GM23248 (cell line): ENCODE results near the gene ASB10. TPM values are rescaled to one million over a fixed set of nuclear protein-coding genes. Genes with fewer than 3 reads are reported as not detected.

ENCODE experiments used
- DNase-seq: peaks from one replicate; pipeline ENCODE4 v3.0.0-alpha.2; 2015
- H2AFZ ChIP-seq: fragments of 200-600 bp; sonication (generic); 2 replicates; pipeline ENCODE4 v1.6.1; 2016; ENCODE audit warnings: antibody characterized with exemption
- H3F3A ChIP-seq: fragments of 200-600 bp; sonication (generic); 2 replicates; pipeline ENCODE4 v1.6.1; 2016; ENCODE audit warnings: mild to moderate bottlenecking, antibody characterized with exemption, mixed run types; ENCODE audit not compliant: insufficient read depth
- H3K27ac ChIP-seq: fragments of 200-600 bp; sonication (generic); 2 replicates; pipeline ENCODE4 v1.5.1; 2016; ENCODE audit warnings: mild to moderate bottlenecking
- H3K27me3 ChIP-seq: fragments of 200-600 bp; sonication (generic); replicated peaks from 2 replicates; pipeline ENCODE4 v1.6.1; 2016; ENCODE audit warnings: mild to moderate bottlenecking; ENCODE audit not compliant: insufficient read depth
- H3K36me3 ChIP-seq: fragments of 200-600 bp; sonication (generic); 2 replicates; pipeline ENCODE4 v1.6.1; 2016; ENCODE audit warnings: low read depth, mild to moderate bottlenecking
- H3K4me1 ChIP-seq: fragments of 200-600 bp; sonication (generic); 2 replicates; pipeline ENCODE4 v1.6.1; 2016; ENCODE audit warnings: mild to moderate bottlenecking; ENCODE audit not compliant: insufficient read depth
- H3K4me2 ChIP-seq: fragments of 200-600 bp; sonication (generic); one replicate; pipeline ENCODE4 v1.6.1; 2016; ENCODE audit warnings: mild to moderate bottlenecking; ENCODE audit not compliant: unreplicated experiment
- H3K4me3 ChIP-seq: fragments of 200-600 bp; sonication (generic); 2 replicates; pipeline ENCODE4 v1.5.1; 2016; ENCODE audit warnings: mild to moderate bottlenecking
- H3K79me2 ChIP-seq: fragments of 200-600 bp; sonication (generic); 2 replicates; pipeline ENCODE4 v1.6.1; 2016; ENCODE audit warnings: mild to moderate bottlenecking; ENCODE audit not compliant: insufficient read depth
- H3K9ac ChIP-seq: fragments of 200-600 bp; sonication (generic); 2 replicates; pipeline ENCODE4 v1.6.1; 2016; ENCODE audit warnings: mild to moderate bottlenecking
- H3K9me2 ChIP-seq: fragments of 200-600 bp; sonication (generic); 2 replicates; pipeline ENCODE4 v1.6.1; 2016; ENCODE audit warnings: mixed run types, mild to moderate bottlenecking, moderate library complexity; ENCODE audit not compliant: insufficient read depth
- H3K9me3 ChIP-seq: fragments of 200-600 bp; sonication (generic); one replicate; pipeline ENCODE4 v1.6.1; 2017; ENCODE audit warnings: low read depth
- H4K20me1 ChIP-seq: fragments of 200-600 bp; sonication (generic); 2 replicates; pipeline ENCODE4 v1.6.0; 2016; ENCODE audit not compliant: insufficient read depth
- EZH2 ChIP-seq: fragments of 200-600 bp; sonication (generic); IDR thresholded peaks from 2 replicates; pipeline ENCODE4 v1.6.1; 2018; ENCODE audit warnings: antibody characterized with exemption, mild to moderate bottlenecking; ENCODE audit not compliant: insufficient read depth, poor library complexity, severe bottlenecking
- EZH2phosphoT487 ChIP-seq: fragments of 200-600 bp; sonication (generic); IDR thresholded peaks from 2 replicates; pipeline ENCODE4 v1.6.1; 2018; ENCODE audit warnings: antibody characterized with exemption, moderate library complexity, mild to moderate bottlenecking, low read depth; ENCODE audit not compliant: insufficient read depth
- WGBS, 2 experiments: methylation state at CpG; one replicate each; pipeline ENCODE4 v1.1.6; 2015 to 2017; ENCODE audit warnings: low lambda C conversion rate in 2 of 2, low coverage in 1 of 2; ENCODE audit errors: missing lambda C conversion rate in 2 of 2; 5-methylcytosine and 5-hydroxymethylcytosine counted together
- in situ Hi-C: fragments of 300-500 bp; cut with MboI; formaldehyde crosslinking; loops from 2 replicates; pipeline ENCODE4 v1.15.0; 2020
- polyA plus RNA-seq: library from polyadenylated mRNA; unstranded; fragments of >200 nt; fragmentation: Nextera tagmentation; extraction: Ambion mirVana; gene quantifications from 2 replicates; pipeline ENCODE4 v1.2.1, GENCODE V29; 2016
- total RNA-seq: library from RNA; depleted of rRNA; stranded (reverse); fragments of >200 nt; shearing (Covaris generic); gene quantifications from 2 replicates; pipeline ENCODE4 v1.2.3, GENCODE V29; 2014

The ASB10 gene
- total and polyA plus RNA-seq, 2 experiments from 2014 or later: not detected

GRCh38 chr7:151207804-151208203, 20.8 kb upstream of the ASB10 start:
- H3K79me2 ChIP-seq: no peaks in the 10 kb centered on the region

GRCh38 chr7:151207315-151207714, 20.3 kb upstream of the ASB10 start:
- TF ChIP-seq EZH2: no peak
- no peak for TF ChIP-seq EZH2phosphoT487
- H3K9me3 ChIP-seq: no peaks in the 10 kb centered on the region
- H2AFZ ChIP-seq: no peak overlapping the region
- peaks cover 18% of the 10 kb centered on the region for H3K27me3 ChIP-seq
- 61 to 63% methylated on average over 9 of the region's 9 CpGs for WGBS, 2 experiments
- H3K36me3 ChIP-seq: no peaks in the 10 kb centered on the region
- peaks cover 5% of the 10 kb centered on the region; the same call in 1 of the 2 replicates for H3F3A ChIP-seq
- no peaks in the 10 kb centered on the region for H4K20me1 ChIP-seq
- no peaks in the 10 kb centered on the region for H3K79me2 ChIP-seq
- no peak overlapping the region for H3K4me2 ChIP-seq
- H3K9me2 ChIP-seq: no peaks in the 10 kb centered on the region
- H3K4me3 ChIP-seq: no peak overlapping the region
- H3K4me1 ChIP-seq: no peaks in the 10 kb centered on the region
- no peak overlapping the region for H3K27ac ChIP-seq
- in situ Hi-C loops: no loop called here
- no peak overlapping the region for H3K9ac ChIP-seq
- no peak for DNase-seq

More at GRCh38 chr7:151207804-151208203, 20.8 kb upstream of the ASB10 start:
- H3K27ac ChIP-seq: no peak overlapping the region
- in situ Hi-C loops: no loop called here
- H3F3A ChIP-seq: peaks cover 5% of the 10 kb centered on the region; the same call in 1 of the 2 replicates
- no peak for DNase-seq
- H4K20me1 ChIP-seq: no peaks in the 10 kb centered on the region
- H3K4me1 ChIP-seq: no peaks in the 10 kb centered on the region
- H3K9me2 ChIP-seq: no peaks in the 10 kb centered on the region
- no peak overlapping the region for H3K9ac ChIP-seq
- TF ChIP-seq EZH2 (no peak), EZH2phosphoT487 (no peak)
- 44 to 47% methylated on average over 12 of the region's 12 CpGs for WGBS, 2 experiments
- H2AFZ ChIP-seq: no peak overlapping the region
- no peak overlapping the region for H3K4me3 ChIP-seq
- peaks cover 14% of the 10 kb centered on the region for H3K27me3 ChIP-seq
- H3K36me3 ChIP-seq: no peaks in the 10 kb centered on the region
- no peaks in the 10 kb centered on the region for H3K9me3 ChIP-seq
- no peak overlapping the region for H3K4me2 ChIP-seq

GRCh38 chr7:151206914-151207313, 19.9 kb upstream of the ASB10 start:
- Histone ChIP-seq H4K20me1 (no peaks in the 10 kb centered on the region), H3K4me1 (no peaks in the 10 kb centered on the region), H3K9me2 (no peaks in the 10 kb centered on the region), H3K9ac (no peak overlapping the region), H2AFZ (no peak overlapping the region), H3K79me2 (no peaks in the 10 kb centered on the region), H3K4me2 (no peak overlapping the region), H3K27me3 (peaks cover 22% of the 10 kb centered on the region), H3K27ac (no peak overlapping the region), H3K36me3 (no peaks in the 10 kb centered on the region), H3F3A (peaks cover 5% of the 10 kb centered on the region; the same call in 1 of the 2 replicates), H3K4me3 (no peak overlapping the region), H3K9me3 (no peaks in the 10 kb centered on the region)
- no peak for DNase-seq
- TF ChIP-seq EZH2phosphoT487: no peak
- TF ChIP-seq EZH2: no peak
- WGBS, 2 experiments: 46 to 53% methylated on average over 9 of the region's 9 CpGs
- in situ Hi-C loops: no loop called here

GRCh38 chr7:151205730-151206129, 18.7 kb upstream of the ASB10 start:
- no peak overlapping the region for H2AFZ ChIP-seq
- no peaks in the 10 kb centered on the region for H3F3A ChIP-seq
- H3K27ac ChIP-seq: no peak overlapping the region
- no peak overlapping the region for H3K4me2 ChIP-seq
- H3K9me2 ChIP-seq: no peaks in the 10 kb centered on the region
- TF ChIP-seq EZH2: no peak
- TF ChIP-seq EZH2phosphoT487: no peak
- H3K9ac ChIP-seq: no peak overlapping the region
- no peaks in the 10 kb centered on the region for H3K4me1 ChIP-seq
- no peaks in the 10 kb centered on the region for H4K20me1 ChIP-seq
- no peaks in the 10 kb centered on the region for H3K9me3 ChIP-seq
- 65 to 71% methylated on average over 6 of the region's 6 CpGs for WGBS, 2 experiments
- no peak overlapping the region for H3K4me3 ChIP-seq
- H3K36me3 ChIP-seq: no peaks in the 10 kb centered on the region
- H3K27me3 ChIP-seq: peaks cover 24% of the 10 kb centered on the region
- DNase-seq: no peak
- in situ Hi-C loops: no loop called here
- H3K79me2 ChIP-seq: no peaks in the 10 kb centered on the region

- peaks cover 29% of the 10 kb centered on the region for H3K27me3 ChIP-seq
- no peak for DNase-seq
- no peaks in the 10 kb centered on the region for H3K79me2 ChIP-seq
- H3K9me2 ChIP-seq: no peaks in the 10 kb centered on the region
- H3K9me3 ChIP-seq: no peaks in the 10 kb centered on the region
- H3K36me3 ChIP-seq: no peaks in the 10 kb centered on the region
- in situ Hi-C loops: no loop called here
- no peak overlapping the region for H3K9ac ChIP-seq
- no peak overlapping the region for H3K4me3 ChIP-seq
- H3K27ac ChIP-seq: no peak overlapping the region
- no peaks in the 10 kb centered on the region for H3F3A ChIP-seq
- no peak overlapping the region for H3K4me2 ChIP-seq
- H3K4me1 ChIP-seq: no peaks in the 10 kb centered on the region
- WGBS, 2 experiments: 61 to 65% methylated on average over 46 to 48 of the region's 48 CpGs
- TF ChIP-seq EZH2phosphoT487 (no peak), EZH2 (no peak)
- H4K20me1 ChIP-seq: no peaks in the 10 kb centered on the region
- H2AFZ ChIP-seq: no peak overlapping the region
Measured at GRCh38 chr7:151204383-151205032, 17.5 kb upstream of the ASB10 start.
